ENCODE results near the gene YIPF3.

The YIPF3 gene

GRCh38 chr6:43503443-43503842 is 13.3 kb downstream of the YIPF3 start:
- Histone ChIP-seq H4K8ac (ENCODE audit: low read depth, low read length) (no peak overlapping the region), H2AK5ac (ENCODE audit: low read length) (no peak overlapping the region), H2BK120ac (ENCODE audit: insufficient read depth, low read length, poor library complexity) (no peak overlapping the region), H3K4me1 (ENCODE audit: control insufficient read depth in 1 of 2, insufficient read depth in 2 of 2, low read length in 2 of 2) (no peaks in the 10 kb centered on the region), H4K12ac (ENCODE audit: low read depth, low read length) (no peak overlapping the region), H3K27ac (ENCODE audit: low read depth, low read length) (no peak overlapping the region), H3K23ac (ENCODE audit: low read length) (no peak overlapping the region), H3K36me3 (ENCODE audit: control insufficient read depth in 1 of 2, insufficient read depth in 2 of 2, low read length in 2 of 2) (peaks cover 60 to 69% of the 10 kb centered on the region in 2 experiments), H3K27me3 (ENCODE audit: insufficient read depth, low read length) (peaks cover 7% of the 10 kb centered on the region), H2BK12ac (ENCODE audit: low read length) (no peak overlapping the region), H3K14ac (ENCODE audit: low read length) (no peak overlapping the region), H3K4ac (ENCODE audit: low read depth, low read length) (no peak overlapping the region), H3K4me2 (ENCODE audit: low read length) (no peak overlapping the region), H3K79me2 (ENCODE audit: control insufficient read depth, insufficient read depth, low read length, poor library complexity) (no peaks in the 10 kb centered on the region), H3K79me1 (ENCODE audit: low read length) (no peaks in the 10 kb centered on the region), H2AFZ (ENCODE audit: insufficient read depth, low read length, poor library complexity) (no peak overlapping the region), H4K91ac (ENCODE audit: low read depth, low read length) (no peak overlapping the region), H3K9me3 (ENCODE audit: insufficient read depth, low read depth, low read length) (no peaks in the 10 kb centered on the region), H3K18ac (ENCODE audit: low read length) (no peak overlapping the region), H3K9ac (ENCODE audit: low read length) (no peak overlapping the region), H2BK5ac (ENCODE audit: low read depth, low read length, poor library complexity) (no peak overlapping the region), H3K4me3 (ENCODE audit: low read depth, low read length) (no peak overlapping the region)
- DNase-seq, result no peak
- no CpG with 5 or more reads among the region's 8 CpGs for WGBS (ENCODE audit: extremely low coverage, insufficient coverage, insufficient read length)

- no peak overlapping the region for H2BK120ac ChIP-seq (ENCODE audit: insufficient read depth, low read length, poor library complexity)
- no peak overlapping the region for H3K14ac ChIP-seq (ENCODE audit: low read length)
- no peak overlapping the region for H4K8ac ChIP-seq (ENCODE audit: low read depth, low read length)
- H3K27ac ChIP-seq (ENCODE audit: low read depth, low read length), result no peak overlapping the region
- no peak overlapping the region for H4K12ac ChIP-seq (ENCODE audit: low read depth, low read length)
- no peak overlapping the region for H3K23ac ChIP-seq (ENCODE audit: low read length)
- H3K9me3 ChIP-seq (ENCODE audit: insufficient read depth, low read depth, low read length), result no peaks in the 10 kb centered on the region
- DNase-seq, result no peak
- H3K4me3 ChIP-seq (ENCODE audit: low read depth, low read length), result no peak overlapping the region
- no peak overlapping the region for H4K91ac ChIP-seq (ENCODE audit: low read depth, low read length)
- H2AK5ac ChIP-seq (ENCODE audit: low read length), result no peak overlapping the region
- H3K4me1 ChIP-seq (ENCODE audit: control insufficient read depth in 1 of 2, insufficient read depth in 2 of 2, low read length in 2 of 2), result peaks cover under 1 to 2% of the 10 kb centered on the region in 2 experiments
- no peak overlapping the region for H3K4me2 ChIP-seq (ENCODE audit: low read length)
- H3K27me3 ChIP-seq (ENCODE audit: insufficient read depth, low read length), result no peaks in the 10 kb centered on the region
- H3K4ac ChIP-seq (ENCODE audit: low read depth, low read length), result no peak overlapping the region
- no peak overlapping the region for H3K9ac ChIP-seq (ENCODE audit: low read length)
- H2AFZ ChIP-seq (ENCODE audit: insufficient read depth, low read length, poor library complexity), result no peak overlapping the region
- no peak overlapping the region for H2BK5ac ChIP-seq (ENCODE audit: low read depth, low read length, poor library complexity)
- H3K18ac ChIP-seq (ENCODE audit: low read length), result no peak overlapping the region
- no peaks in the 10 kb centered on the region for H3K79me2 ChIP-seq (ENCODE audit: control insufficient read depth, insufficient read depth, low read length, poor library complexity)
- H3K79me1 ChIP-seq (ENCODE audit: low read length), result no peaks in the 10 kb centered on the region
- no peak overlapping the region for H2BK12ac ChIP-seq (ENCODE audit: low read length)
- H3K36me3 ChIP-seq (ENCODE audit: control insufficient read depth in 1 of 2, insufficient read depth in 2 of 2, low read length in 2 of 2), result peaks cover 60 to 74% of the 10 kb centered on the region in 2 experiments
- WGBS (ENCODE audit: extremely low coverage, insufficient coverage, insufficient read length), result no CpG with 5 or more reads among the region's 4 CpGs
Observed at GRCh38 chr6:43502666-43503065, 14.1 kb downstream of the YIPF3 start.

- Histone ChIP-seq H3K4me3 (ENCODE audit: low read depth, low read length) (no peak overlapping the region), H3K4me2 (ENCODE audit: low read length) (no peak overlapping the region), H4K12ac (ENCODE audit: low read depth, low read length) (no peak overlapping the region), H3K4ac (ENCODE audit: low read depth, low read length) (no peak overlapping the region), H4K91ac (ENCODE audit: low read depth, low read length) (no peak overlapping the region), H3K4me1 (ENCODE audit: control insufficient read depth in 1 of 2, insufficient read depth in 2 of 2, low read length in 2 of 2) (peaks cover 15 to 19% of the 10 kb centered on the region in 2 experiments), H4K8ac (ENCODE audit: low read depth, low read length) (no peak overlapping the region), H2AK5ac (ENCODE audit: low read length) (no peak overlapping the region), H3K36me3 (ENCODE audit: control insufficient read depth in 1 of 2, insufficient read depth in 2 of 2, low read length in 2 of 2) (peaks cover 58 to 75% of the 10 kb centered on the region in 2 experiments), H3K79me1 (ENCODE audit: low read length) (peaks cover under 1% of the 10 kb centered on the region), H3K18ac (ENCODE audit: low read length) (no peak overlapping the region), H2AFZ (ENCODE audit: insufficient read depth, low read length, poor library complexity) (no peak overlapping the region), H3K23ac (ENCODE audit: low read length) (no peak overlapping the region), H2BK120ac (ENCODE audit: insufficient read depth, low read length, poor library complexity) (no peak overlapping the region), H2BK12ac (ENCODE audit: low read length) (no peak overlapping the region), H3K9ac (ENCODE audit: low read length) (no peak overlapping the region), H3K14ac (ENCODE audit: low read length) (no peak overlapping the region), H2BK5ac (ENCODE audit: low read depth, low read length, poor library complexity) (no peak overlapping the region), H3K9me3 (ENCODE audit: insufficient read depth, low read depth, low read length) (no peaks in the 10 kb centered on the region), H3K27me3 (ENCODE audit: insufficient read depth, low read length) (no peaks in the 10 kb centered on the region), H3K27ac (ENCODE audit: low read depth, low read length) (no peak overlapping the region), H3K79me2 (ENCODE audit: control insufficient read depth, insufficient read depth, low read length, poor library complexity) (no peaks in the 10 kb centered on the region)
- no CpG with 5 or more reads among the region's 3 CpGs for WGBS (ENCODE audit: extremely low coverage, insufficient coverage, insufficient read length)
- DNase-seq, result no peak
Observed at GRCh38 chr6:43500921-43501320, 15.8 kb downstream of the YIPF3 start.

DNA sequence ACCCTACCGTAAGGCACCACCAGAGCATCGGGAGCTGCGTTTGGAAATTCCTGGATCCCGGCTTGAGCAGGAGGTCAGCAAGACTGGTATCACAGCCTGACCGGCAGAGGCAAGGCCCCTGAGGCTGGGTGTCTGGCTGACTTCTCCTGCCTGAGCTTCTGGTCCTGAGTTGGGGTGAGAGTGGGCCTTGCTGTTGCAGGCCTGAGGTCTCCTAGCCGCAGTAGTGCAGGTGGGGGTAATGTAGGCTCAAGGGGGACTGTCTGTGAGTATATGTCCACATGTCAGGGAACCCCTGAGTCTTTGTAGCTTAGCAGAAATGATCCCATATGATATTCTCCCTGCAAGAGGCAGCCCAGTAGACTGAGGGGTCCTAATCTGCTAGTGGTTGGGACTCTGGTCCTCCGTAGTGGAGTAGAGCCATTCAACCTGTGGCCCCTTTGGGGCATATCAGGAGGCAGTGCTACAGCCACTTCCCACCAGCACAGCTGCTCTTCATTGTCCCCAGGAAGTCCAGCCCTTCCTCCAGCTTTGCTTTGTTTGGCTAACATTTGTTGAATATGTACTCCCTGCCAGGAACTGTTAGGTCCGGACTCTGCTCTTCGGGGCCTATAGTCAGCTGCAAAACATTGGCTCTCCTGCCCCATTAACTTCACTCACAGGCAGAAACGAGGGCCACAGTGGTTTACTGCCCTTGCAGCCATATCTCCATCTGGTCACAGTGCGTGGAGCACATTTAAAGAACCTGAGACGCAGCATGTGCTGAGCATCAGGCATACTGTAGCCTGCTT is 17.5 kb downstream of the YIPF3 start:
- H3K79me2 ChIP-seq (ENCODE audit: control insufficient read depth, insufficient read depth, low read length, poor library complexity), result peaks cover 2% of the 10 kb centered on the region
- peaks cover 30 to 35% of the 10 kb centered on the region in 2 experiments for H3K4me1 ChIP-seq (ENCODE audit: control insufficient read depth in 1 of 2, insufficient read depth in 2 of 2, low read length in 2 of 2)
- no peak overlapping the region for H2BK5ac ChIP-seq (ENCODE audit: low read depth, low read length, poor library complexity)
- H3K9me3 ChIP-seq (ENCODE audit: insufficient read depth, low read depth, low read length), result no peaks in the 10 kb centered on the region
- no CpG with 5 or more reads among the region's 12 CpGs for WGBS (ENCODE audit: extremely low coverage, insufficient coverage, insufficient read length)
- no peak for DNase-seq
- no peak overlapping the region for H3K4ac ChIP-seq (ENCODE audit: low read depth, low read length)
- no peak overlapping the region for H2BK120ac ChIP-seq (ENCODE audit: insufficient read depth, low read length, poor library complexity)
- no peak overlapping the region for H4K91ac ChIP-seq (ENCODE audit: low read depth, low read length)
- no peak overlapping the region for H3K4me3 ChIP-seq (ENCODE audit: low read depth, low read length)
- H2AK5ac ChIP-seq (ENCODE audit: low read length), result no peak overlapping the region
- no peaks in the 10 kb centered on the region for H3K27me3 ChIP-seq (ENCODE audit: insufficient read depth, low read length)
- H3K4me2 ChIP-seq (ENCODE audit: low read length), result no peak overlapping the region
- peaks cover 9% of the 10 kb centered on the region for H3K79me1 ChIP-seq (ENCODE audit: low read length)
- H3K27ac ChIP-seq (ENCODE audit: low read depth, low read length), result no peak overlapping the region
- H3K23ac ChIP-seq (ENCODE audit: low read length), result no peak overlapping the region
- no peak overlapping the region for H3K14ac ChIP-seq (ENCODE audit: low read length)
- H3K9ac ChIP-seq (ENCODE audit: low read length), result no peak overlapping the region
- no peak overlapping the region for H2AFZ ChIP-seq (ENCODE audit: insufficient read depth, low read length, poor library complexity)
- no peak overlapping the region for H4K12ac ChIP-seq (ENCODE audit: low read depth, low read length)
- peaks cover 46 to 58% of the 10 kb centered on the region in 2 experiments for H3K36me3 ChIP-seq (ENCODE audit: control insufficient read depth in 1 of 2, insufficient read depth in 2 of 2, low read length in 2 of 2)
- H4K8ac ChIP-seq (ENCODE audit: low read depth, low read length), result no peak overlapping the region
- H2BK12ac ChIP-seq (ENCODE audit: low read length), result no peak overlapping the region
- H3K18ac ChIP-seq (ENCODE audit: low read length), result no peak overlapping the region
